Endothelial cell of umbilical vein (primary cell): ENCODE data around the gene MNAT1.

Experiments used
- EZH2 ChIP-seq: IDR thresholded peaks from 2 replicates; pipeline ENCODE4 v1.6.1; 2012; ENCODE audit warnings: borderline replicate concordance, low read depth, mild to moderate bottlenecking, moderate library complexity, low read length, inconsistent platforms; ENCODE audit not compliant: severe bottlenecking
- GATA2 ChIP-seq: IDR thresholded peaks from 2 replicates; pipeline ENCODE4 v1.7.0; 2011; ENCODE audit warnings: low read depth, mild to moderate bottlenecking, moderate library complexity, mixed read lengths, low read length; ENCODE audit not compliant: insufficient read length, insufficient read depth
- JUN ChIP-seq: IDR thresholded peaks from 2 replicates; pipeline ENCODE4 v1.6.1; 2011; ENCODE audit warnings: borderline replicate concordance, low read depth; ENCODE audit not compliant: insufficient read length, insufficient read depth
- MYC ChIP-seq: IDR thresholded peaks from one replicate; pipeline ENCODE4 v1.6.1; 2011; ENCODE audit warnings: mild to moderate bottlenecking, low read depth, low read length
- POLR2A ChIP-seq: IDR thresholded peaks from 2 replicates; pipeline ENCODE4 v1.6.1; 2012; ENCODE audit warnings: low read depth, mild to moderate bottlenecking, control low read depth, low read length
- POLR2AphosphoS5 ChIP-seq: IDR thresholded peaks from 2 replicates; pipeline ENCODE4 v1.6.1; 2012; ENCODE audit warnings: low read depth, mild to moderate bottlenecking, control low read depth, low read length, moderate library complexity; ENCODE audit not compliant: insufficient read depth
- TF ChIP-seq, protein P1 (sequence below), 2 donors: IDR thresholded peaks; 1 replicate in 1 of 2; 2 replicates in 1 of 2; pipeline ENCODE4 v1.5.1; 2011; ENCODE audit warnings: low read length in 2 of 2, mild to moderate bottlenecking in 2 of 2, moderate library complexity in 2 of 2, control low read depth in 1 of 2, inconsistent platforms in 1 of 2, low read depth in 1 of 2; ENCODE audit not compliant: insufficient read depth in 1 of 2; ENCODE audit errors: extremely low read depth in 1 of 2
- TF ChIP-seq, protein P2 (sequence below): IDR thresholded peaks from 2 replicates; pipeline ENCODE4 v1.6.1; 2011; ENCODE audit not compliant: insufficient read depth, insufficient read length

DNA sequence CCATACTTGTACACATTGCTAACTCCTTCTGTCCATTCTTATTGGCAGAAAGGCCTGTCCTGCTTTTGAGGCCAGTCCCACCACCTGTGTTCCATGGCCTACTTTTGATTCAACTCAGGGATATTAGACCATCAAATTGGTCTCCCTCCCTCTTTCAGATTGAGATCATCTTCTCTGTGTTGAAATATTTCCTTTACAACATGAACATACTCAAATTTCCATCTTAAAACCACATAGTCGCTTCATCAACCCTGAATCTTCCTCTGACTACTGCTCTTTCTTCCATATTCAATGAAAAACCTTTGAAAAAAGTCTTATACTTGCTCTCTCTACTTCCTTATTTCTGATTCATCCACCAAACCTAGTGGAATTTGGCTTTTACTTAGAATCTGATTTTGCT lies 211.4 kb downstream of the MNAT1 start:
- TF ChIP-seq, protein P1, sequence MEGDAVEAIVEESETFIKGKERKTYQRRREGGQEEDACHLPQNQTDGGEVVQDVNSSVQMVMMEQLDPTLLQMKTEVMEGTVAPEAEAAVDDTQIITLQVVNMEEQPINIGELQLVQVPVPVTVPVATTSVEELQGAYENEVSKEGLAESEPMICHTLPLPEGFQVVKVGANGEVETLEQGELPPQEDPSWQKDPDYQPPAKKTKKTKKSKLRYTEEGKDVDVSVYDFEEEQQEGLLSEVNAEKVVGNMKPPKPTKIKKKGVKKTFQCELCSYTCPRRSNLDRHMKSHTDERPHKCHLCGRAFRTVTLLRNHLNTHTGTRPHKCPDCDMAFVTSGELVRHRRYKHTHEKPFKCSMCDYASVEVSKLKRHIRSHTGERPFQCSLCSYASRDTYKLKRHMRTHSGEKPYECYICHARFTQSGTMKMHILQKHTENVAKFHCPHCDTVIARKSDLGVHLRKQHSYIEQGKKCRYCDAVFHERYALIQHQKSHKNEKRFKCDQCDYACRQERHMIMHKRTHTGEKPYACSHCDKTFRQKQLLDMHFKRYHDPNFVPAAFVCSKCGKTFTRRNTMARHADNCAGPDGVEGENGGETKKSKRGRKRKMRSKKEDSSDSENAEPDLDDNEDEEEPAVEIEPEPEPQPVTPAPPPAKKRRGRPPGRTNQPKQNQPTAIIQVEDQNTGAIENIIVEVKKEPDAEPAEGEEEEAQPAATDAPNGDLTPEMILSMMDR (IDR thresholded peaks at IDR 0.05; ENCODE audit: extremely low read depth in 1 of 2, insufficient read depth in 1 of 2, low read depth in 1 of 2, low read length in 2 of 2): no peak
- TF ChIP-seq JUN: no peak
- TF ChIP-seq POLR2A: no peak
- TF ChIP-seq POLR2AphosphoS5: no peak
- no peak for TF ChIP-seq EZH2
- TF ChIP-seq MYC: no peak
- TF ChIP-seq, protein P2, sequence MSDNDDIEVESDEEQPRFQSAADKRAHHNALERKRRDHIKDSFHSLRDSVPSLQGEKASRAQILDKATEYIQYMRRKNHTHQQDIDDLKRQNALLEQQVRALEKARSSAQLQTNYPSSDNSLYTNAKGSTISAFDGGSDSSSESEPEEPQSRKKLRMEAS: no peak
- TF ChIP-seq GATA2: no peak
